ENCODE measurements around the gene MORN1. TPM values are rescaled to one million over a fixed set of nuclear protein-coding genes. Genes with fewer than 3 reads are reported as not detected.

The MORN1 gene
- total RNA-seq, 4 donors from 2014 or later = 0.59 to 20.0 (median 9.5) TPM

DNA sequence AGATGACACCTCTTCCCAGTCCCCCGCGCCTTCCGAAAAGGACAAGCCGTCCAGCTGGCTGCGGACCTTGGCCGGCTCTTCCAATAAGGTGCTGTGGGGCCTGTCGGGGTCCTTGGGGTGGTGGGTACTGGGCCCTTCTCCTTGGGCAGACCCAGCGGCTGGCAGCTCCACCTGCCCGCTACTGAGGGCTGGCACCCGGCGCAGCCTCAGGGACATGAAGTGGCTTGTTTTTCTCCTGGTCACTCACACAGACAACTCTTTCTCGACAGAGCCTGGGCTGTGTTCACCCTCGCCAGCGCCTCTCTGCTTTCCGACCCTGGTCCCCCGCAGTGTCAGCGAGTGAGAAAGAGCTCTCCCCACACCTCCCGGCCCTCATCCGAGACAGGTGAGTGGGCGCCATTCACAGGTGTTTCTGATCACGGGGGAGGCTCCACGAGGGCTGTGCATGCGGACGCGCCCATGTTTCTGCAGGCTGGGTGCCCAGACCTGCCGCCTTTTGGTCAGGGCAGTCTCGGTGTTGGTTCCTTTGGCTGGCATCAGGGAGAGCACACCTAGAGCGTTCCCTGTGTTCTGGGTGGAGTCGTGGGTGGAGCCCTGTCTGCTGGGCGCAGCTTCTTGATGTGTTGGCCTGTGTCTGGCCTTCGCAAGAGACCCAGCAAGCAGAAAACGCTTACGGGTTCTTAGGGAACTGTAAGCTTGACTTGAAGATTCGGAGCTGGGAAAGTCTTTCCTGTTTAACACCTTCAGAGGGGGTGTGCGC is 88.2 kb downstream of the MORN1 start:
- H3K9me3 ChIP-seq = no peaks in the 10 kb centered on the region
- no peaks in the 10 kb centered on the region for H3K36me3 ChIP-seq
- no peak overlapping the region for H3K4me3 ChIP-seq
- no peak overlapping the region for H3K27ac ChIP-seq
- TF ChIP-seq CTCF (IDR thresholded peaks at IDR 0.05) = no peak
- TF ChIP-seq POLR2A (IDR thresholded peaks at IDR 0.05) = no peak
- no peaks in the 10 kb centered on the region for H3K27me3 ChIP-seq
- no peak for DNase-seq
- peaks cover 0 to 25% of the 10 kb centered on the region in 2 donors for H3K4me1 ChIP-seq
- intact Hi-C loops (cut with DNase I; ENCODE audit: low total_unique reads) = no loop called here

DNA sequence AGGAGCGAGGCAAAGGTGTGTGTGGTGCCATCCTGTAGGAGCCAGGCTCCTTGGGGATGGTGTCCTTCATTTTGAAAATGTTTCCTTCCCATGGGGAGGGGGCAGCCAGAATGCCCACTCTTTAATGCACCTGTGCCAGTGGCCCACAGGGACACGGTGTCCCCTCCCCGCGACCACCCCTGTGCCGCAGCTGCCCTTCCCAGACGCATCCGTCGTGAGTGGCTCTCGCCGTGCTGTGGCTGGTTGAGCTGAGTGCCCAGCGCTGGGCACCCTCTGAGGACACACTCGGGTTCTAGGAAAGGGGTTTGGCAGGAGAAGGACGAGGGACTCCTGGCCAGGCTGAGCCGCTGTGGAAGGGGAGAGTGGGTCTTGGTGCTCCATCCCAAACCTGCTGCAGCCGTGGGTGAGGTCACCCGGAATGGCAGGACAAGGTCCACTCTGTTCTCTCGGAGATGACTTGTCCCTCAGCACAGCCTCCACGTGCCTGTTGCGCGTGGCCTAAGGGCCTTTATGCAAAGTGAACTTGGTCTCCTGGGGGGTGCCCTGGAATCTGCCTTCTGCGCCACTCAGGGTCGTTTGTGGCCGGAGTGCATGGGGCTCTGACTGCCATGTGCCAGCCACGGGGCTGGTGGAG is 88.9 kb downstream of the MORN1 start:
- Histone ChIP-seq H3K27me3 (no peaks in the 10 kb centered on the region), H3K36me3 (no peaks in the 10 kb centered on the region), H3K9me3 (no peaks in the 10 kb centered on the region), H3K4me1 (peaks cover 0 to 29% of the 10 kb centered on the region in 2 donors), H3K27ac (peak overlapping the region in 1 of 2 donors; percentile 60), H3K4me3 (no peak overlapping the region)
- no peak for DNase-seq
- intact Hi-C loops (cut with DNase I; ENCODE audit: low total_unique reads) = no loop called here
- TF ChIP-seq CTCF (IDR thresholded peaks at IDR 0.05) (no peak), POLR2A (IDR thresholded peaks at IDR 0.05) (no peak)

GRCh38 chr1:2301607-2302291 is 89.6 kb downstream of the MORN1 start:
- no peaks in the 10 kb centered on the region for H3K9me3 ChIP-seq
- H3K4me3 ChIP-seq = no peak overlapping the region
- no peaks in the 10 kb centered on the region for H3K27me3 ChIP-seq
- TF ChIP-seq CTCF (IDR thresholded peaks at IDR 0.05) = no peak
- no peak for TF ChIP-seq POLR2A (IDR thresholded peaks at IDR 0.05)
- intact Hi-C loops (cut with DNase I; ENCODE audit: low total_unique reads) = no loop called here
- peaks cover 0 to 34% of the 10 kb centered on the region in 2 donors for H3K4me1 ChIP-seq
- H3K27ac ChIP-seq = peak overlapping the region; percentile 60 to 70
- no peak for DNase-seq
- H3K36me3 ChIP-seq = no peaks in the 10 kb centered on the region

DNA sequence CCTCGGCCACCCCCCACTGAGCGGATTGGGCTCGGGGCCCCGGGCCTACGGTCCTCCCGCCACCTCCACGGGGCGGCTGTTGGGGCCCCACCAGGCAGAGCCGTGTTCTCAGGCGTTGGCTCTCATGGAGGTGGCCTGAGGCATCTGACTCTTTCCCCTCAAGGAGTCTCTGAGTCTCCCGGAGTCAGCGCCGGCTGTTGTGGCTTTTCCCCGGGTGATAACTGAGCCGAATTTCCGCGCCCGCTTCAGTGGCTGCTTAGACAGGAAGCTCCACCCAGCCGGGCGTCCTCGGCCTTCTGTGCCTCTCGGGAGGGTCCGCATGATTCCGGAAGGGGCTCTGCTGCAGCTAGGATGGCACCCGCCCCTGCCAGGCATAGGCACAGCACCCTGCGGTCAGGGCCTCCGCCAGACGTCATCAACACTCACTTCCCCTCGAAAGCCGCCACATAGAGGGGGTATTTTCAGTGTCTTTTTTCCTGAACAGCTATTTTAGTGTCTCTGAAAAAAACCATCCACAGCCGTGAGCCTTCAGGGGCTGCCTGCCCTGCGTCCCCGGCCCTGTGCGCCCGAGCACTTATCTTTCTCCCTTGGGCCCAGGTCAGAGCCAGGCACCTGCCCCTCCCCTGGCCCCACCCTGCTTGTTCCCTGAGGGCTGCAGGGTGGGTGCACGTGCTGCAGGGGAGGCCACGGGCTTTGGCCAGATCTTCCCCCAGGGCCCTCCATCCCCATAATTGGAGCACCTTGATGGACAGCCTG is 90.3 kb downstream of the MORN1 start:
- Histone ChIP-seq H3K27ac (peak overlapping the region; percentile 60 to 70), H3K27me3 (no peaks in the 10 kb centered on the region), H3K4me3 (no peak overlapping the region), H3K36me3 (no peaks in the 10 kb centered on the region), H3K9me3 (no peaks in the 10 kb centered on the region), H3K4me1 (peaks cover 0 to 34% of the 10 kb centered on the region in 2 donors)
- peak in 1 of 2 donors; percentile 71 for DNase-seq
- intact Hi-C loops (cut with DNase I; ENCODE audit: low total_unique reads) = no loop called here
- TF ChIP-seq CTCF (IDR thresholded peaks at IDR 0.05) (no peak), POLR2A (IDR thresholded peaks at IDR 0.05) (peak in 1 of 2 donors; percentile 12)

Measured in uterus (tissue), 4 donors.